Astrocyte (in vitro differentiated cells and primary cell): ENCODE measurements around the gene PCGF3. TPM values are rescaled to one million over a fixed set of nuclear protein-coding genes. Genes with fewer than 3 reads are reported as not detected.

Experiments used
- DNase-seq: peaks from one replicate; pipeline ENCODE4 v3.0.0-alpha.2; 2010; ENCODE audit warnings: low read depth
- FAIRE-seq: peaks from 2 replicates; lab custom pipeline; 2011; peaks lifted over from hg19 to GRCh38; lab: Jason Lieb, UNC
- H2AFZ ChIP-seq: 2 replicates; pipeline ENCODE4 v1.6.0; 2012; ENCODE audit warnings: low read depth, low read length, inconsistent platforms
- H3K27ac ChIP-seq: 2 replicates; pipeline ENCODE4 v1.5.1; 2011; ENCODE audit warnings: low read depth, low read length, inconsistent platforms
- H3K27me3 ChIP-seq: 2 replicates; pipeline ENCODE4 v1.6.0; 2011; ENCODE audit warnings: low read length, inconsistent platforms; ENCODE audit not compliant: insufficient read depth
- H3K36me3 ChIP-seq: 2 replicates; pipeline ENCODE4 v1.5.1; 2011; ENCODE audit warnings: low read length, inconsistent platforms; ENCODE audit not compliant: insufficient read depth
- H3K4me1 ChIP-seq: 2 replicates; pipeline ENCODE4 v1.5.1; 2011; ENCODE audit warnings: low read length, inconsistent platforms; ENCODE audit not compliant: insufficient read depth
- H3K4me2 ChIP-seq: 2 replicates; pipeline ENCODE4 v1.6.0; 2012; ENCODE audit warnings: low read length, inconsistent platforms
- H3K4me3 ChIP-seq: 2 replicates; pipeline ENCODE4 v1.5.1; 2011; ENCODE audit warnings: low read depth, mild to moderate bottlenecking, low read length, inconsistent platforms; ENCODE audit not compliant: insufficient read depth
- H3K79me2 ChIP-seq: 2 replicates; pipeline ENCODE4 v1.6.0; 2012; ENCODE audit warnings: mild to moderate bottlenecking, low read length, inconsistent platforms; ENCODE audit not compliant: insufficient read depth
- H3K9ac ChIP-seq: 2 replicates; pipeline ENCODE4 v1.6.0; 2012; ENCODE audit warnings: mild to moderate bottlenecking, low read length, inconsistent platforms
- H3K9me3 ChIP-seq: 2 replicates; pipeline ENCODE4 v1.5.1; 2012; ENCODE audit warnings: low read depth, mild to moderate bottlenecking, low read length, inconsistent platforms; ENCODE audit not compliant: insufficient read depth
- H4K20me1 ChIP-seq: 2 replicates; pipeline ENCODE4 v1.6.0; 2012; ENCODE audit warnings: low read length, inconsistent platforms; ENCODE audit not compliant: insufficient read depth
- H3K27ac Mint-ChIP-seq: one replicate; pipeline ENCODE4 v1.8.0; 2021; ENCODE audit warnings: mild to moderate bottlenecking, mixed read lengths; ENCODE audit not compliant: unreplicated experiment
- H3K27me3 Mint-ChIP-seq: one replicate; pipeline ENCODE4 v1.8.0; 2021; ENCODE audit warnings: low read depth, mixed read lengths; ENCODE audit not compliant: unreplicated experiment
- H3K36me3 Mint-ChIP-seq: one replicate; pipeline ENCODE4 v1.8.0; 2021; ENCODE audit warnings: low read depth, mixed read lengths; ENCODE audit not compliant: unreplicated experiment
- H3K4me1 Mint-ChIP-seq: one replicate; pipeline ENCODE4 v1.8.0; 2021; ENCODE audit warnings: low read depth, mixed read lengths; ENCODE audit not compliant: unreplicated experiment
- H3K4me3 Mint-ChIP-seq: one replicate; pipeline ENCODE4 v1.8.0; 2021; ENCODE audit warnings: mild to moderate bottlenecking, moderate library complexity, mixed read lengths; ENCODE audit not compliant: unreplicated experiment
- H3K9me3 Mint-ChIP-seq: one replicate; pipeline ENCODE4 v1.8.0; 2021; ENCODE audit warnings: mild to moderate bottlenecking, mixed read lengths; ENCODE audit not compliant: unreplicated experiment
- EZH2 ChIP-seq: IDR thresholded peaks from 2 replicates; pipeline ENCODE4 v1.6.1; 2012; ENCODE audit warnings: mild to moderate bottlenecking, low read length, inconsistent platforms; ENCODE audit not compliant: insufficient read depth
- total RNA-seq: library from RNA; stranded (reverse); gene quantifications from 2 replicates; pipeline ENCODE4 v1.2.1, GENCODE V29; 2021
- TF ChIP-seq, protein P1 (sequence below): IDR thresholded peaks from 2 replicates; pipeline ENCODE4 v1.5.1; 2011; ENCODE audit warnings: low read depth, mild to moderate bottlenecking, inconsistent platforms, low read length, moderate library complexity; ENCODE audit not compliant: insufficient read depth

The PCGF3 gene
- total RNA-seq, 1 donor from 2014 or later, result 65.7 TPM

DNA sequence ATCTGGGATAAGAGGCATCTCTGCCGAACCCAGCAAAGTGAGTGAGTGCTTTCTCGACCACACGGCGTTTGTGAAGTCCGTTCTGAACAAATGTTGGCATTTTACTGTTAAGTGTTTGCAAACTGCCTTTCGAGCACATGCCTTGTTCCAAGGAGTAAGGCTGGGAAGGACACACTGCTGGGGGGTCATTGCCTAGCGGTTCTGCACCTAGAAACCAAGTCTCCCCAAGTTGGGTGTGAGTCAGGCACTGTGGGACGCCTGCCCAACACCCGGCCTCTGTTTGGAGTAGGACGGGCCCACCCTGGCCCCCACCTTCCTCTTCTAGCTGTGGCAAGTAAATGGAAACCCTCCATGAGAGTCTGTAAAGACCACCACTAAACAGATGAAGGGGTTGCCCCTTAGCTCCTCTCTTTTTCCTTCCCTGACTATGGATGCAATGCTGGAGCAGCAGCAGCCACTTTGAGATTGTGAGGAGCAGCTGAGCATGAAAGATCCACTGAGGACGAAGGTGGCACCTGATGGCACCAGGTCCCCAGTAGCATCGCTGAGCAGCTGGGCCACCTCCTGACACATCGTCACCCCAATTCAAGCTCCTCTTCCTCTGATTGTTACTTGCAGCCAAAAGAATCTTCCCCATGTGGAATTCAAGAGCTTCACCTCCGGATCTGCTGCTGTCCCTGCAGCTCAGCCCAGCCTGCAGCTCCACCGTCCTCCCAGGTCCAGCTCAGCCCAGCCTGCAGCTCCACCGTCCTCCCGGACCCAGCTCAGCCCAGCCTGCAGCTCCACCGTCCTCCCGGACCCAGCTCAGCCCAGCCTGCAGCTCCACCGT lies 114.0 kb downstream of the PCGF3 start:
- peaks cover 78% of the 10 kb centered on the region for H3K27me3 Mint-ChIP-seq
- no peak overlapping the region for H3K4me3 Mint-ChIP-seq
- H3K79me2 ChIP-seq, result no peaks in the 10 kb centered on the region
- peaks cover 8% of the 10 kb centered on the region for H4K20me1 ChIP-seq
- no peaks in the 10 kb centered on the region for H3K36me3 ChIP-seq
- TF ChIP-seq, protein P1, sequence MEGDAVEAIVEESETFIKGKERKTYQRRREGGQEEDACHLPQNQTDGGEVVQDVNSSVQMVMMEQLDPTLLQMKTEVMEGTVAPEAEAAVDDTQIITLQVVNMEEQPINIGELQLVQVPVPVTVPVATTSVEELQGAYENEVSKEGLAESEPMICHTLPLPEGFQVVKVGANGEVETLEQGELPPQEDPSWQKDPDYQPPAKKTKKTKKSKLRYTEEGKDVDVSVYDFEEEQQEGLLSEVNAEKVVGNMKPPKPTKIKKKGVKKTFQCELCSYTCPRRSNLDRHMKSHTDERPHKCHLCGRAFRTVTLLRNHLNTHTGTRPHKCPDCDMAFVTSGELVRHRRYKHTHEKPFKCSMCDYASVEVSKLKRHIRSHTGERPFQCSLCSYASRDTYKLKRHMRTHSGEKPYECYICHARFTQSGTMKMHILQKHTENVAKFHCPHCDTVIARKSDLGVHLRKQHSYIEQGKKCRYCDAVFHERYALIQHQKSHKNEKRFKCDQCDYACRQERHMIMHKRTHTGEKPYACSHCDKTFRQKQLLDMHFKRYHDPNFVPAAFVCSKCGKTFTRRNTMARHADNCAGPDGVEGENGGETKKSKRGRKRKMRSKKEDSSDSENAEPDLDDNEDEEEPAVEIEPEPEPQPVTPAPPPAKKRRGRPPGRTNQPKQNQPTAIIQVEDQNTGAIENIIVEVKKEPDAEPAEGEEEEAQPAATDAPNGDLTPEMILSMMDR, result no peak
- TF ChIP-seq EZH2, result no peak
- H3K27ac Mint-ChIP-seq, result no peak overlapping the region
- no peak overlapping the region for H3K9ac ChIP-seq
- FAIRE-seq (no peak), DNase-seq (no peak)
- H3K4me1 ChIP-seq, result no peaks in the 10 kb centered on the region
- H3K27ac ChIP-seq, result no peak overlapping the region
- no peaks in the 10 kb centered on the region for H3K36me3 Mint-ChIP-seq
- H3K4me2 ChIP-seq, result no peak overlapping the region
- H3K27me3 ChIP-seq, result peaks cover 43% of the 10 kb centered on the region
- no peak overlapping the region for H3K4me3 ChIP-seq
- H3K9me3 Mint-ChIP-seq, result peaks cover 6% of the 10 kb centered on the region
- H2AFZ ChIP-seq, result no peak overlapping the region
- H3K9me3 ChIP-seq, result peaks cover 4% of the 10 kb centered on the region
- peaks cover 1% of the 10 kb centered on the region for H3K4me1 Mint-ChIP-seq

Other genes with a start within 250 kb of the PCGF3 start
- gene ZNF721, start 206.7 kb upstream of the PCGF3 start, total RNA-seq, result 23.7 and 26.3 TPM in 2 replicates
- gene PIGG, start 206.6 kb upstream of the PCGF3 start, total RNA-seq, result 53.0 and 53.4 TPM in 2 replicates
- 4.4 and 6.2 TPM in 2 replicates for gene TMEM271, start 129.5 kb upstream of the PCGF3 start, total RNA-seq
- gene PDE6B, start 80.3 kb upstream of the PCGF3 start, total RNA-seq, result 2.8 and 3.7 TPM in 2 replicates
- gene ATP5ME, start 31.6 kb upstream of the PCGF3 start, total RNA-seq, result 255 and 263 TPM in 2 replicates
- 17.5 and 21.9 TPM in 2 replicates for gene MYL5, start 31.3 kb upstream of the PCGF3 start, total RNA-seq
- 6.2 and 9.2 TPM in 2 replicates for gene SLC49A3, start 16.7 kb upstream of the PCGF3 start, total RNA-seq
- 0.41 and 1.9 TPM in 2 replicates for gene CPLX1, start 120.3 kb downstream of the PCGF3 start, total RNA-seq
- gene GAK, start 226.5 kb downstream of the PCGF3 start, total RNA-seq, result 86.9 and 89.9 TPM in 2 replicates
- gene TMEM175, start 226.6 kb downstream of the PCGF3 start, total RNA-seq, result 22.1 and 27.8 TPM in 2 replicates